Activated CD8-positive, alpha-beta memory T cell treated with anti-CD3 and anti-CD28 coated beads, Interleukin-2, amount 50 U/mL, for 24 hours (primary cell): ENCODE data around the gene CTNNBL1.
"Not testable (repeated sequence)": the region's sequence is repeated elsewhere in the genome, so short reads cannot be mapped to it uniquely, and the experiment has no call there.

Experiments used
- DNase-seq: peaks from one replicate; pipeline ENCODE4 v3.0.0-alpha.2; 2020; ENCODE audit errors: extremely low read depth

CTNNBL1 gene

DNA sequence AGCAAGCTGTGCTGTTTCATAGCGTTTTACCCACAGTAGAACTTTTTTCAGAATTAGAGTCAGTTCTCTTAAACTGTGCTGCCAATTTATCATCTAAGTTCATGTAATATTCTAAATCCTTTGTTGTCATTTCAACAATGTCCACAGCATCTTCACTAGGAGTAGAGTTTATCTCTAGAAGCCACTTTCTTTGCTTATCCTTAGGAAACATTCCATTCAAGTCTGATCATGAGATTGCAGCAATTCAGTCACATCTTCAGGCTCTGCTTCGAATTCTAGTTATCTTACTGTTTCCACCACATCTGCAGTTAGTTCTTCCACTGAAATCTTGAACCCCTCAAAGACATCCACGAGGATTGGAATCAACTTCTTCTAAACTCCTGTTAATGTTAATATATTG is 12.5 kb downstream of the CTNNBL1 start:
- no peak for DNase-seq

DNA sequence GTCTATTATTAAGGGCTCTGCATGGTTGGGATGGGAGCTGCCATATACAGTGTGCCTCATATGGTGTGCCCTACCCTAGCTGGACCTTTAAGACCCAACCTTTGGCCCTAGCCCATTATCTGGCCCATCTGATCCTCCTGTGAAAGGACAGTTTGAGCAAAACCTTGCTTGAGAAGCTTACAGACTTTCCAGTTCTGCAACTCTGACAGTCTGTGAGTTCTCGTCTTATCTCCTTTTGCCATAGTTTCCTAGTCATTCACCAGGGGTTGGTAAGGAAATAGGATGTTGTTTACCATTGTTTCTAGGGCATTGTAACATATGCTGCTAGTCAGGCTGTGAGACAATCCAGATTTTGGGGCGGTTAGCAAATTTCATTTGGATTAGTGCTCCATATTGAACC is 17.2 kb downstream of the CTNNBL1 start:
- DNase-seq = no peak

DNA sequence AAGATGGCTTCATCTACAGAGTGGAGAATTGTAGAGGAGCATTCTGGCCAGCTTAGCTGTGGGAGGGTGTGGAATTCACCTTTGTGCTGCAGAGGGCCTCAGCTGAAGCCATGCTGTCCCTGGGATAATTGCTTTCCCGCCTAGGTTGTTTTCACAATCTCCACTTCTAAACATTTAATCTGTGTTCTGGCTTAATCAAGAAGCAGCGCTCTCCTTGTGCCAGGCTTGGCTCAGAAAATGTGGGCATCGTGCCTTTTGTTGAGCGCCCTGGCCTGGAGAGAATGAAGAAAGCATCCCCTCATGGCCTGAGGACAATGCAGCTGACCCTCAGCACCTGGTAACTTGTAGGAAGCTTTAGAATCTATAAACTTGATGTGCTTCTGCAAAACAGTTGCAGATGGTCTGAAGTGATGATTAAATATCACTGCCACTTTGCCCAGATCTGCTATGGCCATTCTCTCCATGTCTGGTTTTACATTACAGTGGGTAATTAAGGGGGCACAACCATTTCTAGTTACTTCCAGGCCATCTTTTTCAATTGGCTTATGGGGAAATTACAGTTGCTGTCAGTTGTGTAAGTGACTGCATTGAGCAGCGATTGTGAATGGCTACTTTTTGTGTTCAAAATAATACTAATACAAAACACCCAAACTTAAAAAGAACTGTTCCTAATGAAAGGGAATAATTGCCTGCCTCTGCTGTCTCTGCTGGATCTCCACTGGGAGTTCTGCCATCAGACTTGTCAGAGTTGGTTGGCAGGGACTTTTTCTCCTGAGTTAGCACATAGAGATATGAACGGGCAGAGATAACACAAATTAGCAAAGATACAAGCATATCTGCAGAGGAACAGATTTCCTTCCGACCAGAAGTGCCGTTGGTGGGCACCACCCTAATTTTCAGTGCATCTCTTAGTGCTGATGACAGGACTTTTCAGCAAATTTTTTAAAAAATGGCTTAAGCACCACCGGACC is 18.4 kb downstream of the CTNNBL1 start:
- no peak for DNase-seq

DNA sequence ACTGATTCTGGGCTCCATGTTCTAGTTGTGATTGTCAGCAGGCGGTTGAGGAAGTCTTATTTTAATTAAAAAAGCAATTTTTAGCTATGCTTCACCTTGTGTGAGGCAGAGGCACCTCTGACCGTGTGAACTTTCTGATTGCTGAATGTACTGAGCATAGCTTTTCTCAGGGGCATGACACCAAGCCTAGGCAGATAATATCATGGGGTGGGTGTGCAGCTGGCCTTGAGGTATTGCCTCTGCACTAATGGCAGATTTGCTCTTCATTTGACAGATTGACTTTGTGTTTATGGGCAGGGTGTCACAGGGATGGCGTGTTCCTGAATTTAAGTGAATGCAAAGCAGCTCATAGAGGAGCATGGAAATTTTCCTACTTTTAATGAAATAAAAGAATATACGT is 19.6 kb downstream of the CTNNBL1 start:
- no peak for DNase-seq

DNA sequence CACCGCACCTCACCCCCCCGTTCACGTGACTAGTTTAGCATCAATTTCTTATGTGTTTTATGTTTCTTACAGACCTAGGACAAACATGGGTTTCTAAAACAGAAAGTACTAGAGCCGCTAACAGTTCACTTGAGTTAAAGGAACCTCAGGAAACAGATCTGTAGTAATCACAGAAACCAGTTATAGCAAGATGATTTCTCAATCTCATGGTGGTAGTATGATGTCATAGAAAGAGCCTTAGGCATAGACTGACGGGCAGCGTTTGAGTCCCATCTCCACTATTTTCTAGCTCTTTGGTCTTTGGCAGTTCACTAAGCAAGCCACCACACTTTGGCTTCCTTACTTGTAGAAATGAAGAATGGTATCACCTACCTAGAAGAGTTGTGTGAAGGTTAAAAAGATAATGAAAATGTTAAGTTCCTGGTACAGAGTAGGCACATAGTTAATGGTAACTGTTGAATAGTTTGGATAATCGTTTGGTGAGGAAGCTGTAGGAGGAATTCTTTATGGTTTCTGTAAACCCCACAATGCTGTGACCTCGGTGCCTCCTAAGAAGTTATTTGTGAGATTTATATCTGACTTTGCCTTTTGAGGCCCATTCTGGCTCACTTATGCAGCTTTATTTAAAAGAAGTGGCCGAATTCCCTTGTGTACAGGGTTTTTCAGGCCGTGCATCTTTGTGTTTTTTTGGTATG is 21.3 kb downstream of the CTNNBL1 start:
- no peak for DNase-seq

DNA sequence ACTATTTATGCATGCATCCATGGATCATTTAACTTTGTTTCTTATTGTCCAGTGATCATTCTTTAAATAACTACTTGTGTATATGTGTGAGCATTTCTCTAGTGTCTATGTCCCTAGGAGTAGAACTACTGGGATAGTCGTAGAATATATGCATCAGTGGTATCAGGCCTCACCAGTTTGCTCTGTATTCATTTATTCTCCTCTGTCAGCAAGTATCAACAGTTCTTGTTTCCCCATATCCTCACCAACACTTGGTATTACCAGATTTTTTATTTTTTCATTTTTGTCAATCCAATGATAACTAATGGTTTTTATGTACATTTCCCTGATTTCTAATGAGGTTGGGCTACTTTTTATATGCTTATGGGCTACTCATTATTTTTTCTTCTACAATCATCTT is 27.9 kb downstream of the CTNNBL1 start:
- DNase-seq = no peak

DNA sequence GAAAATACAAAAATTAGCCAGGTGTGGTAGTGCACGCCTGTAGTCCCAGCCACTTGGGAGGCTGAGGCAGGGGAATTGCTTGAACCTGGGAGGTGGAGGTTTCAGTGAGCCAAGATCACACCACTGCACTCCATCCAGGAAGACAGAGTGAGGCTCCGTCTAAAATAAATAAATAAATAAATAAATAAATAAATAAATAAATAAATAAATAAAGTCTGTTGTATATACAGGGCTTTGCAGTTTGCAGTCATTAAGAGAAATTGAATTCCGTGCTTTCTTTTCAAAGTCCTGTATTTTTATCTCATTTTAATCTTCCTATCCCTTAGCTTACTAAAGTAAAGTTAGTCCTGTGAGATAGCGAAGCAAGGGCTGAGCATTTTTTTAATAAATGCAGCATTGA is 28.5 kb downstream of the CTNNBL1 start:
- DNase-seq = not testable (repeated sequence)

DNA sequence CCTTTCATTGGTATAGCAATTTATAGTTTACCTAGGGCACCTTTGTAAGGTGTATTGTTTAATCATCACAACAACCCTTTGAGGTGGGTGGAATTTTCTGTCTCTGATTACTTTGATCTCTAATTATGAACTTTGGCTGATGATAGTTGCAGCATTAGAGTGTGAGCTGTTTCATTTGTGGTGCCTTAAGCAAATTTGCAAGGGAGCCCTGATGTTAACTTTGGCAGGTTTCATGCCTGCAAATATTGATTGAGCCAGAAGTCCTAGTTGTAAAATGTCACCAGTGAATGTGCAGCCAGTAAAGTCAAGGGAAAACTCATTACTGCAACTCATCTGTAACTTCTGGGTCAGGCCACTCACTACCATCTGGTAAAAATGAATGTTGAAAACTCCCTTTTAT is 29.8 kb downstream of the CTNNBL1 start:
- DNase-seq = no peak

DNA sequence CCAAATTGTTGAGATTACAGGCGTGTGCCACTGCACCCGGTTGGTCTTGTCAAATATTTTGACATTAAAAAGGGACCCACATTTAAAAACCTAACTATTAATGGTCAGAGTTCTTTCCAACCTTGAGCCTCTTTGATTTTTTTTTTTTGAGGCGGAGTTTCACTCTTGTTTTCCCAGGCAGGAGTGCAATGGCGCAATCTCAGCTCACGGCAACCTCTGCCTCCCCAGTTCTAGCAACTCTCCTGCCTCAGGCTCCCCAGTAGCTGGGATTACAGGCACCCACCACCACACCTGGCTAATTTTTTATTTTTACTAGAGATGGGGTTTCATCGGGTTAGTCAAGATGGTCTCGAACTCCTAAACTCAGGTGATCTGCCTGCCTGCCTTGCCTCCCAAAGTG is 31.3 kb downstream of the CTNNBL1 start:
- DNase-seq = no peak

DNA sequence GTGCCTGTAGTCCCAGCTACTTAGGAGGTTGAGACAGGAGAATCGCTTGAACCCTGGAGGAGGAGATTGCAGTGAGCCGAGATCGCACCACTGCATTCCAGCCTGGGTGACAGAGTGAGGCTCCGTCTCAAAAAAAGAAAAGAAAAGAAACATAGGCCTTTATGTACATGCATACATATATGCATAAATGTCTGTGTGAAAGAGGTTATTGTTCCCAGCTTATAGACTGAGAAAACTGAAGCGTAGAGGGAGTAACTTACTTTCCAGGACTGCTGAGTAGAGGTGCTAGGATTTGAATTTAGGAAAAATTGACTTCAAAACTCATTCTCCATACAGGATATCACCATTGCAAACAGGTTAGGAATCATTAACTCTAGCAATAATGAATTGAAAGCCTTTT is 32.0 kb downstream of the CTNNBL1 start:
- no peak for DNase-seq

DNA sequence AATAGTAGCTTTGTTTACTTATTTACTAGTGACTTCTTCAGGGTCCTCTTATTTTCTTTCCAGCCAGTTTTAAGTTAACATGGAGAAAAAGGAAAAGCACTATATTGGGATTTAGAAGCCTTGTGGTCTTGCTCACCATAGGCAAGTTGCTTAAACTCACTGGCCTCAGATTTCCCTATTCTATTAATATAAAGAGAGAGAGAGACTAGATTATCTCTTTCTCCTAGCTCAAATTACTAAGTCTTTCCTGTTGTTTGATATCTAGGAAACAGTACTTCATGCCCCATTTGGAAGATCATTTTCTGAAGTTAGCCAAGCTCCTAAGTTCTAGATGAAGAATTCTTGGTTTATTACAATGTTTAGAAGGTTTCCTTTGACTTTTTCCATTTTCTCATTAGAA is 32.5 kb downstream of the CTNNBL1 start:
- DNase-seq = no peak

DNA sequence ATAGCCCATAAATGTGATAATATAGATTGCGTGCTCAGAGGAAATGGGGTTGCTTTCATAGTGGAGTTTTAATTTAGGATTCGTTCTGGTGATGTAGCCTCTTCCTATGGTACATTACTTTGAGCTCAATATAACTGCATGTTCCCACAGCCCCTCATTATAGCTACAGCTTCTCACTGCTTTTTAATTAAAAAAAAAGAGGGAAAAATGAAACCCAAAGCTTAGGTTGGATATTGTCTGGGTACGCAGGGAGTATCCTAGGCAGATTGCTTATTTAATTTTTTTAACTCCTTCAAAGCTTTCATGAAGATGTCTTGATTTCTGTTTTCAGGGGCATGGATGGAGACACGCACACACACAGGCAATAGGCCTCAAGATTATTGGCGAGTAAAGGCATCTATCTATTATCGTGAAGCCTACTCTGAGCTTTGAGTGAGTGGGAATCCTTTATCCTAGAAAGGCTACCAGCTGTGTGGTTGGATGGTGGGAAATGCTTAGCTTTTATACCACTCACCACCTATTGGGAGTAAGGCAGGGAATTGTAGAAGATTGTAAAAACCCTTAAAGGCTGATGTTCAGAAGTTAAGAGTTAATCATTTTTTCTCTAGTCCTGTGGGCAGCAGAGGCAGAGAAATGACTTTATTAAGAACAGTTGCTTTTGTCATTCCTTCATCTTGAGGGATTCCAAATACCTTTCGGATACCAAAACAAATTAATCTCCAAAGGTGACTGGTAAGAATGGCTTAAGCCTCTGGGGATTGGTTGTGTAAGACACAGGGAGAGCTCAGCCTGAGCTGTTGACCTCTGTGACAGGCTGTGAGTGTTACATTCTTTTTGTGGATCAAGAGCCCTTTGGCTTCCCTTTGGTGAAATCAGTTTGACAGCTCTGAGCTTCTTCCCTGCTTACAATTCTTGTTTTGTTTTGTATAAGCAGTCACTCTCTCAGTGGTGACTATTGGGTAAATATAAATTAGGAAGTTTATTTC is 33.4 kb downstream of the CTNNBL1 start:
- DNase-seq = no peak

DNA sequence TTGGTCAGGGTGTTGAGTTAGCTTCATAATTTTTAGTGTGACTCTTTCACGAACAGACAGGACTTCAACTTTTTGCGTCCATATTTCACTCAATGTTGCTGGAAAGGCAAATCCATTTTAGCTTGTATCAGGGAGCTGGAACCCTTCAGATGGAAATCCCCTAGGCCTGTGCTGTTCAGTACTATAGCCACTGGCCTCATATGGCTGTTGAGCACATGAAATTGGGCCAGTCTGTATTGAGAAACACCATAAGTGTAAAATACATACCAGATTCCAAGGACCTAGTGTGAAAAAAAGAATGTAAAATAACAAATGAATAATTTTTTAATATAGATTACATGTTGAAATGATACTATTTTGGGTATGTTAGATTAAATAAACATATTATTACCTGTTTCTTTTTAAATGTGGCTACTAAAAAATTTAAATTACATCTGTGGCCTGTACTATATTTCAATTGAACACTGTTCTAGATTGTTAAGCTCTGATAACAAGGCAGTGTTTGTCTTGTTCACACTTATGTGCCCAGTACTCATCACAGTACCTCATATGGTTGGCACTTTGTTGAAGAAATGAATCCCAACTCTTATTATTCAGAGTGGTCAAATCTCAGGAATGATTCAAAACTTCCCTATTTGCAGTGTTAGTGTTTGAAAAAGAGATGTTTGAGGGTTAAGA is 34.3 kb downstream of the CTNNBL1 start:
- DNase-seq = no peak

DNA sequence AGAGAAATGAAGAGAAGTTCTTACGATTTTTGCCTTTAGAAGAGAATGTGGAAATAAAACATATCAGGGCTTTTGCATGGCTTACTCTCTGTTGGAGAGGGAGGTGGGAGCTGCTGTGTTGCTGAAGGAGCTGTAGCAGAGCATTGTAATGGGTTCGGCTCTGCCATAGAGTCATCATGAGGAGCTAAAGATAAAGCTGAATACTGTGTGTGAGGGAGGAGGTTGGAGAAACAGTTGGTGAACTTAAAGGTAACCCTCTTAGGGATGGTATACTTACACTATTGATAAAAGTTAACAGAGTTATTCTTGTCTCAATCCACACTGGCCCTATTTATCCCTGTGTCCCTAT is 34.8 kb downstream of the CTNNBL1 start:
- no peak for DNase-seq

DNA sequence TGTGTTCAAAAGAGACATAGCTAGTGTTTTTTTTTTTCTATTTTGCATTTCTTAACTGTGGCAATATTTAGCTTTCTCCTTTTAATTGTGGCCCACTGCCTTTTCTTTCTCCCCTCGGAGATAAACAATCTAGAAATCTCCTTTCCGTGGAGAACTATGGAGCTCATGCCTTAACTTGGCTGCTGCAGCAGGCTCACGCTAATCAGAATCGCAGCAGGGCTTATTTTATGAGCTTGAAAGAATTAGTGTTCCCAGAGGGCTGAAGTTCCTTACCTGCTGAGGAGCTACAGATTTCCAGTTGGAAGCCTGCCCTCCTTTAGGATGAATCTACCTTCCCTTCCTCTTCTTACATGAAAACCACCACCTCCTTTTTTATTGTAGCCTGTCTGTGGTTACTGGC is 35.6 kb downstream of the CTNNBL1 start:
- no peak for DNase-seq

DNA sequence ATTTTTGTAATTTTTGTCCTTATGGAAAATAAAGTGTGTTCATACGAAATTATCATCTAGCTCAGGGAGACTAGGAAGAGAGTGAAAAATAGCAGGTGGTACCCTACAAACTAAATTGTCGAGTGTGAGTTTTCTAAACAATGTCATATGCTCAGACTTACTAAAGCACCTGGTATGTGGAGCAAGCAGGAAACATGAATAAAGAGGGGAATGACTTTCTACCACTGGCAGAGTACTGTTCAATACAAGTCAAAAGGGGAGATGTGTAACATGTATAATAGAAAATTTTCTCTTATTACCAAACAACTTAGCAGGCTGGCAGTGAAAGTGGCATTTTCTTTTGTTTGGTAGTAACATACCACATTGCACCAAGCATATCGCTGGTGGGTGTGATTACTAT is 36.1 kb downstream of the CTNNBL1 start:
- DNase-seq = no peak

DNA sequence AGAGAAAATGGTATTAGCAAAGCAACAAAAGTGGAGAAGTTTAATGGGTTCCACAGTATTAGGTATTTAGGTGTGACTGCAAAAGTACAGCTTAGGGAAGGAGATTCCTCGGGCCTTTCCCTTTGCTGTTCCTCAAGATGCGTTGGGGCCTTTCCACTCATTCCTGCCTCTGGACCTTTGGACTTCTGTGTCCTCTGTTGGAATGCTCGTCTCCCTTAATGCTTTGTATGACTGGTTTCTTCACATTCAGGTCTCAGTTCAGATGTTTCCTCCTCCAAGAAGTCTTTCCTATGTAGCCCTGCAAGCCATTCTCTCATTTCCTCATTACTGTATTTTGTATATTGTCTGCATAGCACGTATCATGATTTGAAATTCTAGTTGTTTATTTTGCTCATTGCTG is 39.6 kb downstream of the CTNNBL1 start:
- no peak for DNase-seq

DNA sequence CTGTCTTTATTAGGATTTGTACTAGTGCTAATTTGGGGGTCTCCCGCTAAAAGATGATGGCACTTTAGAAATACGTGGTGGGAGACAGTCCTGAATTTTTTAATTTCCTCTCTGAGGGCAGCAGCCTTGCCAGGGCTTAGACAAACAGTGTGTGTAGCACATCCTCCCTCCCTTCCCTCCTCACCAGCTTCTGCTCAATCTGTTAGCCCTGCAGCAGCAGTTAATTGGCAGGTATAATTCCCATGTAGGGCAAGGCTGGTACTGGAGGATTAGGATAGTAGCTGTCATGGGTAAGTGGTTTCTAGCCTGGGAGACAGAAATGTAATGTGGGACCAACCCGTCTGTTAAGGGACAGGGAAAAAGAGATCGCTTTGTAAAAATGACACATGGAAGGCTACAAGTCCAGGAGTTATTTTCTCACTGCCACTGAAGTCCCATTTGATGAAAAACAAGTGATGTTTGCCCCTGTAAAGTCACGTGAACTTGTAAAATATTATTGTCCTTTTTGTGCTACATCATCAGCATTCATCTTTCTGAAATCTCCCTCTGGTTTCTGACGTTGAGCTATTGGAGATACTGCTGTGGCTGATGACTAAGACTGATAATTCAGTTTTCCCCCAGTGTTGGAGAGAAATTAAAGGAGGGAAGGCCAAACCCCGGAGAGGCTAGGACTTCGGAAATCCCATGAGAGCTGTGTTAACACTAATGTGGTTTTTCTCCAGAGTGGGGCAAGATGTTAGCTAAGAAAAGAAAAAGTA is 40.6 kb downstream of the CTNNBL1 start:
- no peak for DNase-seq

DNA sequence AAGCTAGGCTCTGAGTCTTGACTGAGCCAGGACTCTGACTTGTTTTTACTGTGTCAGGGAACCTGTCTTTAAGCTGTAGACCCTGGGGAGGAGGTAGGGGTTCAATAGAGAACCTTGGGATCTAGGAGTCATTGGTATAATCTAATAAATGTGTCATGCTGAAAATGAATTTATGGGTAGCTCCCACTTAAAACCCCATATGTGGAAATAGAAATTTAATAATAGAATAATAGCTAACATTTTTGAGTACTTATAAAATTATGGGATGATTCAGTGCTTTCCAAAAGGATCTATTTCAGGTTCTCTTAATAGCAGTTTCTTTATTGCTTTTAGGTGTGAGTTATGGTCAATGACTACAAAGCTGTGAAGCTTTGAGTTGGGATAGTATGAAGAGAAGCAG is 41.7 kb downstream of the CTNNBL1 start:
- DNase-seq = no peak

DNA sequence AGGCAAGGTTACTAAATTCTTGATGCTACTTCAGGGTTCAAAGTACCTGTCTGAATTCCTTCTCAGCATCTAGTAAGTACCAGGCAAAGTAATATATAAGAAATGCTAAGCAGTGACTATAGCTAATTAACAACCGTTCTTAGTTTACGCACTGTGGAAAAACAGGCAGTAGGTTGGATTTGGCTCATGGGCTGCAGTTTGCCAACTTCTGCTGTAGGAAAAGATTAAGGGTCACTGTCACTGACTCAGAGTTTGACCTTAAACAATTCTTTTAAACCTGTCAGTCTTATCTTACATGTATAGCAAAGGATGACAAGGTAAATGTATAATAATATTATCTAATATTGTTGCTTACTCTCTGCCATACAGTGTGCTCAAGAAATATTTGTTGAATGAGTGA is 42.3 kb downstream of the CTNNBL1 start:
- no peak for DNase-seq
